ENCODE results near the gene KRT82.

The KRT82 gene

GRCh38 chr12:52404951-52405350 lies 1.2 kb downstream of the KRT82 start:
- Histone ChIP-seq H3K27ac (ENCODE audit: low read length) (no peak overlapping the region), H3K4me1 (ENCODE audit: low read length) (no peaks in the 10 kb centered on the region), H3K4me2 (ENCODE audit: low read depth, low read length) (no peak overlapping the region), H3K9ac (ENCODE audit: low read length) (no peak overlapping the region), H3K4me3 (ENCODE audit: low read length) (no peak overlapping the region), H3K79me2 (ENCODE audit: low read length) (no peaks in the 10 kb centered on the region), H3F3A (ENCODE audit: insufficient read depth, low read length) (no peaks in the 10 kb centered on the region), H4K20me1 (ENCODE audit: insufficient read depth, low read length) (no peaks in the 10 kb centered on the region), H3K36me3 (replicated peaks; ENCODE audit: insufficient read depth, low read length) (no peaks in the 10 kb centered on the region), H3K9me3 (replicated peaks; ENCODE audit: insufficient read depth, low read length) (no peaks in the 10 kb centered on the region), H3K27me3 (replicated peaks; ENCODE audit: insufficient read depth, low read length) (peaks cover 70% of the 10 kb centered on the region), H3K9me2 (replicated peaks; ENCODE audit: insufficient read depth, low read length) (no peaks in the 10 kb centered on the region), H2AFZ (ENCODE audit: low read length) (no peak overlapping the region)
- no peak for DNase-seq
- TF ChIP-seq CTCF (IDR thresholded peaks at IDR 0.05; ENCODE audit: low read length) = no peak
- no peak for TF ChIP-seq EZH2phosphoT487 (IDR thresholded peaks at IDR 0.05; ENCODE audit: low read length)
- TF ChIP-seq EZH2 (optimal IDR thresholded peaks at IDR 0.05; ENCODE audit: low read depth, low read length) = no peak

DNA sequence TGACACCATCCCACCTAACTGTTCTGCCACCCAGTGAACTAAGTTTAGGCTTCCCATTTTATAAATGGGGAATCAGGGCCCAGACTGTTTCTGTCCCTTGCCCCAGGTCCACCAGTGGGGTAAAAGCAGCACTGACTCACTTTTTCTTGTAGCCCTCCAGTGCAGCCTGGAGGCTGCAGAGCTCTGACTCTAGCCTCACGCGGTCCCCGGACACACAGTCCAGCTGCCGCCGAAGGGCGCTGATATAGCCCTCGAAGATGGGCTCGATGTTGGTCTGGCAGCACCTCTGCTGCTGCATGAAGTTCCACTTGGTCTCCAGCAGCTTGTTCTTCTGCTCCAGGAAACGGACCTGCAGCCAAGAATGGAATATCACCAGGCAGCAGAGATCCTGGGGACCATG lies 2.6 kb downstream of the KRT82 start:
- H3K27me3 ChIP-seq (replicated peaks; ENCODE audit: insufficient read depth, low read length) = peaks cover 82% of the 10 kb centered on the region

DNA sequence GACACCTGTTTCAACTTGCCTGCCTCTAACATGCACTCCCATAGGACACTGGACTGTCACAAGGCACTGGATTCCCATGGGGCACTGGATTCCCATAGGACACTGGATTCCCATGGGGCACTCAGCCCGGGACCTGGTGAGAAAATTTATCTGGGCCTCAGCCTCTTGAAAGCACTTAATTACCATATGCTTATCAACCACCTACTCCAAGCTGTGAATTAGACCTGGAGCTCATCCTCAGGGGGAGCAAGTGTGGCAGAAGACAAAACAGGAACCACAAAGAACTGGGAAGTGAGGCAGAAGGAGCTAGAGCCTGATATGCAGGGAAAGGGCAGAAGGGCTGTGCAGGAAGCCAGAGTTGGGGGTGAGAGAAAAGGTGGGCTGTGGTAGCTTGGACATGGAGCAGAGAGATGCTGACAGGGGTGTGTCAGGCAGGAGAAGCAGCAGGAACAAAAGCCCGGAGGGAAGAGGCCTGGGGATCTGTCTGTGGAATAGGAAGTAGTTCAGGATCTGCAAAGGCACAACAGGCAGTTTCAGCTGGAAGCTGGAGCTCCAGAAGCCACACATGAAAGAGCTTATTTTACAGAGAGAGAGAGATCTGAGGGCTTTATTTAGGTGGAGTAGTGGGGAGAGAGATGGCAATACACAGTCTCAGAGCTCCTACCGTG lies 3.1 kb downstream of the KRT82 start:
- H3K27me3 ChIP-seq (replicated peaks; ENCODE audit: insufficient read depth, low read length) = peaks cover 80% of the 10 kb centered on the region
- H3K9me2 ChIP-seq (replicated peaks; ENCODE audit: insufficient read depth, low read length) = no peaks in the 10 kb centered on the region
- H3K79me2 ChIP-seq (ENCODE audit: low read length) = no peaks in the 10 kb centered on the region
- H3K27ac ChIP-seq (ENCODE audit: low read length) = no peak overlapping the region
- H3K9me3 ChIP-seq (replicated peaks; ENCODE audit: insufficient read depth, low read length) = no peaks in the 10 kb centered on the region
- H3K4me3 ChIP-seq (ENCODE audit: low read length) = no peak overlapping the region
- TF ChIP-seq EZH2 (optimal IDR thresholded peaks at IDR 0.05; ENCODE audit: low read depth, low read length) (no peak), EZH2phosphoT487 (IDR thresholded peaks at IDR 0.05; ENCODE audit: low read length) (no peak)
- H3K9ac ChIP-seq (ENCODE audit: low read length) = no peak overlapping the region
- H4K20me1 ChIP-seq (ENCODE audit: insufficient read depth, low read length) = no peaks in the 10 kb centered on the region
- DNase-seq = no peak
- H3K4me1 ChIP-seq (ENCODE audit: low read length) = no peaks in the 10 kb centered on the region
- no peaks in the 10 kb centered on the region for H3F3A ChIP-seq (ENCODE audit: insufficient read depth, low read length)
- no peak overlapping the region for H2AFZ ChIP-seq (ENCODE audit: low read length)
- no peak overlapping the region for H3K4me2 ChIP-seq (ENCODE audit: low read depth, low read length)
- H3K36me3 ChIP-seq (replicated peaks; ENCODE audit: insufficient read depth, low read length) = no peaks in the 10 kb centered on the region

More for the DNA sequence above, 2.6 kb downstream of the KRT82 start:
- Histone ChIP-seq H3K9me2 (replicated peaks; ENCODE audit: insufficient read depth, low read length) (no peaks in the 10 kb centered on the region), H3F3A (ENCODE audit: insufficient read depth, low read length) (no peaks in the 10 kb centered on the region), H3K79me2 (ENCODE audit: low read length) (no peaks in the 10 kb centered on the region), H4K20me1 (ENCODE audit: insufficient read depth, low read length) (no peaks in the 10 kb centered on the region), H2AFZ (ENCODE audit: low read length) (no peak overlapping the region), H3K9ac (ENCODE audit: low read length) (no peak overlapping the region), H3K9me3 (replicated peaks; ENCODE audit: insufficient read depth, low read length) (no peaks in the 10 kb centered on the region), H3K4me2 (ENCODE audit: low read depth, low read length) (no peak overlapping the region), H3K27ac (ENCODE audit: low read length) (no peak overlapping the region), H3K36me3 (replicated peaks; ENCODE audit: insufficient read depth, low read length) (no peaks in the 10 kb centered on the region), H3K4me3 (ENCODE audit: low read length) (no peak overlapping the region), H3K4me1 (ENCODE audit: low read length) (no peaks in the 10 kb centered on the region)
- TF ChIP-seq EZH2phosphoT487 (IDR thresholded peaks at IDR 0.05; ENCODE audit: low read length) (no peak), CTCF (IDR thresholded peaks at IDR 0.05; ENCODE audit: low read length) (no peak), EZH2 (optimal IDR thresholded peaks at IDR 0.05; ENCODE audit: low read depth, low read length) (no peak)
- DNase-seq = no peak

- H3F3A ChIP-seq (ENCODE audit: insufficient read depth, low read length) = no peaks in the 10 kb centered on the region
- no peaks in the 10 kb centered on the region for H3K4me1 ChIP-seq (ENCODE audit: low read length)
- no peak overlapping the region for H3K27ac ChIP-seq (ENCODE audit: low read length)
- H3K9me3 ChIP-seq (replicated peaks; ENCODE audit: insufficient read depth, low read length) = no peaks in the 10 kb centered on the region
- no peak overlapping the region for H3K9ac ChIP-seq (ENCODE audit: low read length)
- H3K36me3 ChIP-seq (replicated peaks; ENCODE audit: insufficient read depth, low read length) = no peaks in the 10 kb centered on the region
- H3K4me2 ChIP-seq (ENCODE audit: low read depth, low read length) = no peak overlapping the region
- DNase-seq = no peak
- H3K27me3 ChIP-seq (replicated peaks; ENCODE audit: insufficient read depth, low read length) = peaks cover 80% of the 10 kb centered on the region
- H2AFZ ChIP-seq (ENCODE audit: low read length) = no peak overlapping the region
- H4K20me1 ChIP-seq (ENCODE audit: insufficient read depth, low read length) = no peaks in the 10 kb centered on the region
- no peaks in the 10 kb centered on the region for H3K79me2 ChIP-seq (ENCODE audit: low read length)
- TF ChIP-seq EZH2phosphoT487 (IDR thresholded peaks at IDR 0.05; ENCODE audit: low read length) (no peak), CTCF (IDR thresholded peaks at IDR 0.05; ENCODE audit: low read length) (no peak), EZH2 (optimal IDR thresholded peaks at IDR 0.05; ENCODE audit: low read depth, low read length) (no peak)
- no peak overlapping the region for H3K4me3 ChIP-seq (ENCODE audit: low read length)
- H3K9me2 ChIP-seq (replicated peaks; ENCODE audit: insufficient read depth, low read length) = no peaks in the 10 kb centered on the region
These were observed 3.8 kb downstream of the KRT82 start for GRCh38 chr12:52402377-52402776.
